T-helper 2 cell treated with Interferon-gamma antibody and Interleukin-4, amounts not matched to agents 5 μg/mL and 100 μg/mL, for 36 hours (primary cell): Measurements from ENCODE around the gene ADCY5.

Experiments used
- DNase-seq: peaks from one replicate; pipeline ENCODE4 v3.0.0; 2021; ENCODE audit warnings: low spot score
- H3K27ac Mint-ChIP-seq: one replicate; pipeline ENCODE4 v1.8.0; 2021; ENCODE audit warnings: mild to moderate bottlenecking, mixed read lengths
- H3K27me3 Mint-ChIP-seq: one replicate; pipeline ENCODE4 v1.8.0; 2021; ENCODE audit warnings: low read depth, mixed read lengths
- H3K36me3 Mint-ChIP-seq: one replicate; pipeline ENCODE4 v1.8.0; 2021; ENCODE audit warnings: low read depth, mixed read lengths
- H3K4me1 Mint-ChIP-seq: one replicate; pipeline ENCODE4 v1.8.0; 2021; ENCODE audit warnings: low read depth, mixed read lengths
- H3K4me3 Mint-ChIP-seq: one replicate; pipeline ENCODE4 v1.8.0; 2022; ENCODE audit warnings: mild to moderate bottlenecking, moderate library complexity, mixed read lengths
- H3K9me3 Mint-ChIP-seq: one replicate; pipeline ENCODE4 v1.8.0; 2021; ENCODE audit warnings: mixed read lengths

ADCY5 gene

GRCh38 chr3:123303976-123304560 is 144.8 kb downstream of the ADCY5 start:
- no peak overlapping the region for H3K27ac Mint-ChIP-seq
- H3K9me3 Mint-ChIP-seq: no peaks in the 10 kb centered on the region
- H3K4me3 Mint-ChIP-seq: no peak overlapping the region
- H3K36me3 Mint-ChIP-seq: no peaks in the 10 kb centered on the region
- H3K4me1 Mint-ChIP-seq: no peaks in the 10 kb centered on the region
- no peak for DNase-seq
- peaks cover 3% of the 10 kb centered on the region for H3K27me3 Mint-ChIP-seq

GRCh38 chr3:123302961-123303360 is 145.9 kb downstream of the ADCY5 start:
- Mint-ChIP-seq H3K9me3 (no peaks in the 10 kb centered on the region), H3K36me3 (no peaks in the 10 kb centered on the region), H3K4me3 (no peak overlapping the region), H3K4me1 (no peaks in the 10 kb centered on the region), H3K27ac (no peak overlapping the region), H3K27me3 (peaks cover 3% of the 10 kb centered on the region)
- no peak for DNase-seq

- H3K9me3 Mint-ChIP-seq: no peaks in the 10 kb centered on the region
- H3K4me1 Mint-ChIP-seq: no peaks in the 10 kb centered on the region
- H3K27me3 Mint-ChIP-seq: no peaks in the 10 kb centered on the region
- no peak for DNase-seq
- H3K36me3 Mint-ChIP-seq: no peaks in the 10 kb centered on the region
- H3K27ac Mint-ChIP-seq: no peak overlapping the region
- no peak overlapping the region for H3K4me3 Mint-ChIP-seq
These were observed 147.3 kb downstream of the ADCY5 start for GRCh38 chr3:123301331-123302184.

GRCh38 chr3:123300583-123300982 is 148.3 kb downstream of the ADCY5 start:
- H3K9me3 Mint-ChIP-seq: no peaks in the 10 kb centered on the region
- H3K36me3 Mint-ChIP-seq: no peaks in the 10 kb centered on the region
- no peak overlapping the region for H3K27ac Mint-ChIP-seq
- DNase-seq: no peak
- no peak overlapping the region for H3K4me3 Mint-ChIP-seq
- no peaks in the 10 kb centered on the region for H3K4me1 Mint-ChIP-seq
- no peaks in the 10 kb centered on the region for H3K27me3 Mint-ChIP-seq

- Mint-ChIP-seq H3K27me3 (no peaks in the 10 kb centered on the region), H3K36me3 (no peaks in the 10 kb centered on the region), H3K4me1 (no peaks in the 10 kb centered on the region), H3K4me3 (no peak overlapping the region), H3K27ac (no peak overlapping the region), H3K9me3 (no peaks in the 10 kb centered on the region)
- DNase-seq: no peak
These were observed 148.8 kb downstream of the ADCY5 start for GRCh38 chr3:123300056-123300455.

GRCh38 chr3:123299581-123299980 is 149.3 kb downstream of the ADCY5 start:
- no peaks in the 10 kb centered on the region for H3K27me3 Mint-ChIP-seq
- H3K4me1 Mint-ChIP-seq: no peaks in the 10 kb centered on the region
- H3K4me3 Mint-ChIP-seq: no peak overlapping the region
- no peaks in the 10 kb centered on the region for H3K36me3 Mint-ChIP-seq
- no peak overlapping the region for H3K27ac Mint-ChIP-seq
- no peak for DNase-seq
- H3K9me3 Mint-ChIP-seq: no peaks in the 10 kb centered on the region

DNA sequence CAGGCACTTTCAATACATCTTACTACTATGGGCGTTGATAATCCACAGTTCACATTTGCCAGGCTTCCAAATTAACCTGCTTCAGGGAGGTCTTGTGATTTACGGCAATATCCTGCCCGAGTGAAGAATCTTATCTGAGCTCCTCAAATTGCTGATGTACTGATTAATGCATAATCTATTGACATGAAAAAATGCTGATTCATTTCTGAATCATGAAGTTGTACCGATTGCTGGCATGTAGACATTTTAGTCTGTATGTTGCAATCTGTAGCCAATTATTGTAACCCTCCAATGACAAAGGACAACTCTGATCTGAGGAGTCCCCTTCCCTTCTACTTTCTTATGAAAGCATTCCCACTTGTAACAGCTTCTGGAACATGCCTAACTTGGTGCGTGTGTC is 150.0 kb downstream of the ADCY5 start:
- no peaks in the 10 kb centered on the region for H3K27me3 Mint-ChIP-seq
- no peaks in the 10 kb centered on the region for H3K36me3 Mint-ChIP-seq
- H3K4me3 Mint-ChIP-seq: no peak overlapping the region
- DNase-seq: no peak
- H3K9me3 Mint-ChIP-seq: no peaks in the 10 kb centered on the region
- no peak overlapping the region for H3K27ac Mint-ChIP-seq
- no peaks in the 10 kb centered on the region for H3K4me1 Mint-ChIP-seq

DNA sequence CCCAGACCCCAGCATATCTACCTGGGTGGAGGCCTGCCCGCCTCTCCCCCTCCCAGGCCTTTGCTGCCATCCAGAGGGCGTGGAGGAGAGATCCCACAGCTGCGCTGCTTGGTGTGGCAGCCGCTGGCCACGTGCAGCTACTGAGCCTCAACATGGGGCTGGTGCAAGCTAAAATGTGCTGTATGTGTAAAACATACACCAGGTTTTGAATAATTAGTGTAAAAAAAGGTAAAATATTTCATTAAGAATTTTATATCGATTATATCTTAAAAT is 151.3 kb downstream of the ADCY5 start:
- Mint-ChIP-seq H3K9me3 (no peaks in the 10 kb centered on the region), H3K27ac (no peak overlapping the region), H3K4me3 (no peak overlapping the region), H3K36me3 (no peaks in the 10 kb centered on the region), H3K27me3 (no peaks in the 10 kb centered on the region), H3K4me1 (no peaks in the 10 kb centered on the region)
- DNase-seq: no peak

DNA sequence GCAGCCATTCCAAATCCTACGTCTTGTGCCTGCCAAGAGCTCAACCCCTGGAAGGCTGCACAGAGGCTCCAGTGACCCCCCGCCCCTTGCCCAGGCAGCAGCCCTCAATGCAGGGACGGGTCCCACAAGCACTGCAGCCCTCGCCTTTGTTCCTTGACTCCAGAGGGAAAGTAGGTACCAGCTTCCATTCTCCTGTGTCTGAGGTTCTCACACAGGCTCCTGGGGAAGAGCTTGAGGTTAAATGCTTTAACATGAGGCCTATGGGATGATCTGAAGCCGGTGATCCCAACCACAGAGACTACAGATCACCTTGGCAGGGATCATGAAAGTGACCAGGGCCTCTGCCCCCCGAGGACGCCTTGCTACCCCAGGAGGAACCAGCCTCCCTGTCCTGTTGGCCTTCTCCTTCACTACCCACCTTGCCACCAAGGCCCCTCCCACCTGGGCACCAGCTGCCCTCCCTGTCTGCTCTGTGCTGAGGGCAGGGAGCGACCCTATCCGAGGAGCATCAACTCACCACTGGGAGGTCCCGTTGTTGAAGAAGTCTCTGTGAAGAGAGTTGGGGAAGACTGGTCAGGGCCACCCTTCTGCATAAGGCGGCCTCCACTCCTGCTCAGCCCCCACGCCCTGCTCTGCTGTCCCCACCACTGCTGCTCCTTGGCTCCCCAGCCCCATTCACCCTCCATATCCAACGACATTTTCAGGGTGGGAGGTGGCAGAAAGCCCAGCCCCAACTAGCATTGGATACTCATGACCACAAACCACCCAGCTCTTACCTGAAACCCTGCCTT is 151.9 kb downstream of the ADCY5 start:
- H3K27me3 Mint-ChIP-seq: no peaks in the 10 kb centered on the region
- DNase-seq: no peak
- H3K4me1 Mint-ChIP-seq: no peaks in the 10 kb centered on the region
- no peaks in the 10 kb centered on the region for H3K9me3 Mint-ChIP-seq
- no peaks in the 10 kb centered on the region for H3K36me3 Mint-ChIP-seq
- H3K4me3 Mint-ChIP-seq: no peak overlapping the region
- H3K27ac Mint-ChIP-seq: no peak overlapping the region

DNA sequence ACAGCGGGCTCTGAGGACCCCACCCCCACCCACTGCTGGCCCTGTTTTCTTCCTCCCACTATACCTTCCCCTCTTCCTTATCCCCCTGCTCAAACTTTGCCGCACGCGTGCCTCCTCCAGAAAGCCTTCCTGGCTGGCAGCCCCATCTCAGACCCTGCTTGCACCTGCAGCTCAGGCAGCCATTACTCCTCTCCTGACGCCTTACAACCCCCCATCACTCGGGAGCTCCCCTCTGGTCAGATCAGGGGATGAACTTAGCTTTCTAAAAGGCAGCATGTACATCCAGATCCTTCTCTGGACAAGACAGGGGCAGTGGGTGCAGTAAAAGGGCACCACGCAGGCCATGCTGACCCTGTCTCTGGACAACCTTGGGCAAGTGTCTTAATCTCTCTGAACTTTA is 152.6 kb downstream of the ADCY5 start:
- no peak for DNase-seq
- Mint-ChIP-seq H3K9me3 (no peaks in the 10 kb centered on the region), H3K27me3 (no peaks in the 10 kb centered on the region), H3K4me1 (no peaks in the 10 kb centered on the region), H3K36me3 (no peaks in the 10 kb centered on the region), H3K4me3 (no peak overlapping the region), H3K27ac (no peak overlapping the region)

- Mint-ChIP-seq H3K36me3 (no peaks in the 10 kb centered on the region), H3K4me1 (no peaks in the 10 kb centered on the region)
These were observed 153.0 kb downstream of the ADCY5 start for GRCh38 chr3:123295901-123296250.

DNA sequence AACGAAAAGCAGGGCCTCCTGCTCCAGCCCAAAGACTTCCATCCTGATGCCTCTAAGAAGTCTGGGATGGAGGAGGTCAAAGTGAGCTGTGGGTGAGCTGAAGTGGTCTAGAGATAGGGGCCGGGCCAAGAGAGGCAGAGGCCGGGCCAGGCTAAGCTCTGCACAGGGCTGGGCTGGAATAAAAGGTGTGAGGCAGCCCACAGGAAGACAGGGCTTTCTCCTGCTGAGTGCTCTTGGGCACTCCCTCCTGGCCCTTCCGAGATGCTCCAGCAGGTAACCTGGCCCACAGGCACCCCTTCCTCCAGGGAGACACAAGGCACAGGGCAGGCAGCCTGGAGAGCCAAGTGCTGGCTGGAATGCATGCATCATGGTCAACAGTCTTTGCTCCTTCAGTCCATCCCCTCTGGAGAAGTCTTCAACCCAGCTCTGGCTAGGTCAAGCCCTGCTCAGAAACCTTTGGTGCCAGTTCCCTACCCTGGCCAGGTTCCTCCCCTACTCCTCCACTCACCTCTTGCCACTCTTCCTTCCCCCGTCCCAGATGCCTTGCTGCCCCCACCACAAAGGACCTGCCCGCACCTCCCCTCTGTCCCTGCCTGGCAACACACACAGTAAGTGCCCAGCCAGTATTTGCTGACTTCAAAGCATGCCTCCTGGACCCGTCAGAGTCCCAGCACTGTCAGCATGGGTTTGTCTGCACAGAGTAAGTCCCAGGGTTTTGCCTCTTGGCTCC is 153.6 kb downstream of the ADCY5 start:
- Mint-ChIP-seq H3K9me3 (no peaks in the 10 kb centered on the region), H3K27ac (no peak overlapping the region), H3K36me3 (no peaks in the 10 kb centered on the region), H3K27me3 (no peaks in the 10 kb centered on the region), H3K4me3 (no peak overlapping the region), H3K4me1 (no peaks in the 10 kb centered on the region)
- DNase-seq: no peak

More at GRCh38 chr3:123295901-123296250, 153.0 kb downstream of the ADCY5 start:
- Mint-ChIP-seq H3K9me3 (no peaks in the 10 kb centered on the region), H3K27me3 (no peaks in the 10 kb centered on the region), H3K27ac (no peak overlapping the region), H3K4me3 (no peak overlapping the region)
- no peak for DNase-seq

- Mint-ChIP-seq H3K4me3 (no peak overlapping the region), H3K9me3 (no peaks in the 10 kb centered on the region), H3K36me3 (no peaks in the 10 kb centered on the region), H3K27ac (no peak overlapping the region), H3K27me3 (no peaks in the 10 kb centered on the region), H3K4me1 (no peaks in the 10 kb centered on the region)
- no peak for DNase-seq
These were observed 154.5 kb downstream of the ADCY5 start for GRCh38 chr3:123294296-123294938.
